PC-3 (cell line): Measurements from ENCODE around the gene SHROOM4. TPM values are rescaled to one million over a fixed set of nuclear protein-coding genes. Genes with fewer than 3 reads are reported as not detected.

Experiments used
- ATAC-seq: fragments of 200-7000 bp; cut with Tn5 transposase; 2 replicates; pipeline ENCODE4 v1.9.1; 2020; ENCODE audit warnings: mild to moderate bottlenecking, moderate library complexity
- BruUV-seq: library from RNA; stranded (reverse); fragments of 400-500 nt; replicated peaks from 2 replicates; lab custom pipeline; 2021; lab: Mats Ljungman, UMichigan
- CTCF ChIA-PET: fragments of 300-600 bp; sonication (Branson Sonifier 250); formaldehyde crosslinking; loops from one replicate; lab custom pipeline; 2022; ENCODE audit warnings: antibody characterized with exemption; lab: Charles Lee
- POLR2A ChIA-PET: fragments of 300-600 bp; sonication (Branson Sonifier 250); formaldehyde crosslinking; loops from one replicate; lab custom pipeline; 2022; ENCODE audit warnings: antibody characterized with exemption; ENCODE audit not compliant: unreplicated experiment; lab: Charles Lee
- DNase-seq: peaks from one replicate; pipeline ENCODE4 v3.0.0-alpha.2; 2015
- H2AFZ ChIP-seq: fragments of 300-600 bp; sonication (generic); 2 replicates; pipeline ENCODE4 v1.6.0; 2016; ENCODE audit warnings: antibody characterized with exemption, low read length
- H3F3A ChIP-seq: fragments of 300-600 bp; sonication (generic); one replicate; pipeline ENCODE4 v1.6.0; 2017; ENCODE audit warnings: antibody characterized with exemption, low read length, control low read depth, mild to moderate bottlenecking; ENCODE audit not compliant: unreplicated experiment
- H3K27ac ChIP-seq: fragments of 300-600 bp; sonication (generic); 2 replicates; pipeline ENCODE4 v1.5.1; 2016; ENCODE audit warnings: mild to moderate bottlenecking, low read length
- H3K27me3 ChIP-seq: fragments of 300-600 bp; sonication (generic); 2 replicates; pipeline ENCODE4 v1.6.1; 2016; ENCODE audit warnings: low read length, mixed read lengths
- H3K36me3 ChIP-seq: fragments of 300-600 bp; sonication (generic); 2 replicates; pipeline ENCODE4 v1.6.1; 2016; ENCODE audit warnings: low read depth, mixed run types, low read length, mixed read lengths
- H3K4me1 ChIP-seq: fragments of 300-600 bp; sonication (generic); 2 replicates; pipeline ENCODE4 v1.5.1; 2016; ENCODE audit warnings: low read length; ENCODE audit not compliant: insufficient read depth
- H3K4me2 ChIP-seq: fragments of 300-600 bp; sonication (generic); 2 replicates; pipeline ENCODE4 v1.6.0; 2016; ENCODE audit warnings: low read length
- H3K4me3 ChIP-seq: fragments of 300-600 bp; sonication (generic); 2 replicates; pipeline ENCODE4 v1.5.1; 2016; ENCODE audit warnings: mild to moderate bottlenecking, low read length, mixed read lengths
- H3K79me2 ChIP-seq: fragments of 300-600 bp; sonication (generic); 2 replicates; pipeline ENCODE4 v1.6.1; 2017; ENCODE audit warnings: low read length, mixed read lengths
- H3K9ac ChIP-seq: fragments of 300-600 bp; sonication (generic); 2 replicates; pipeline ENCODE4 v1.6.0; 2016; ENCODE audit warnings: mild to moderate bottlenecking, low read length
- H3K9me2 ChIP-seq: fragments of 300-600 bp; sonication (generic); replicated peaks from 2 replicates; pipeline ENCODE4 v1.6.1; 2016; ENCODE audit warnings: mixed run types, low read length, mixed read lengths
- H3K9me3 ChIP-seq: fragments of 300-600 bp; sonication (generic); 2 replicates; pipeline ENCODE4 v1.6.1; 2016; ENCODE audit warnings: low read length, mixed read lengths
- H4K20me1 ChIP-seq: fragments of 300-600 bp; sonication (generic); 2 replicates; pipeline ENCODE4 v1.6.1; 2016; ENCODE audit warnings: low read length, mixed read lengths
- EZH2 ChIP-seq: fragments of 300-600 bp; sonication (generic); IDR thresholded peaks from one replicate; pipeline ENCODE4 v1.6.1; 2017; ENCODE audit warnings: antibody characterized with exemption, mild to moderate bottlenecking, low read length; ENCODE audit not compliant: unreplicated experiment
- EZH2phosphoT487 ChIP-seq: fragments of 300-600 bp; sonication (generic); IDR thresholded peaks from 2 replicates; pipeline ENCODE4 v1.6.1; 2018; ENCODE audit warnings: mild to moderate bottlenecking, antibody characterized with exemption, low read length, borderline replicate concordance
- intact Hi-C: fragments of 100-400 bp; cut with micrococcal nuclease; formaldehyde crosslinking; loops from 2 replicates; pipeline ENCODE4 v1.9.0; 2023
- total RNA-seq: library from RNA; depleted of rRNA; stranded (reverse); fragments of >200 nt; gene quantifications from 2 replicates; pipeline ENCODE4 v1.2.3, GENCODE V29; 2014; rRNA removed
- TF ChIP-seq, protein P1 (sequence below): fragments of 300-600 bp; sonication (generic); conservative IDR thresholded peaks from 2 replicates; pipeline ENCODE4 v1.5.1; 2017; ENCODE audit warnings: antibody characterized with exemption, low read depth, mild to moderate bottlenecking, low read length

The SHROOM4 gene
- total RNA-seq, 1 experiment from 2014 or later = not detected

GRCh38 chrX:50577326-50577725 lies 236.7 kb downstream of the SHROOM4 start:
- H3K27ac ChIP-seq = no peak overlapping the region
- no peak overlapping the region for H2AFZ ChIP-seq
- intact Hi-C loops = no loop called here
- ChIA-PET CTCF (no interaction called here), POLR2A (no interaction called here)
- H3K9ac ChIP-seq = no peak overlapping the region
- no peaks in the 10 kb centered on the region for H3K36me3 ChIP-seq
- no peaks in the 10 kb centered on the region for H3K9me3 ChIP-seq
- no peak overlapping the region for H3K4me2 ChIP-seq
- H3K27me3 ChIP-seq = no peaks in the 10 kb centered on the region
- no peak for TF ChIP-seq EZH2phosphoT487
- TF ChIP-seq EZH2 = no peak
- TF ChIP-seq, protein P1, sequence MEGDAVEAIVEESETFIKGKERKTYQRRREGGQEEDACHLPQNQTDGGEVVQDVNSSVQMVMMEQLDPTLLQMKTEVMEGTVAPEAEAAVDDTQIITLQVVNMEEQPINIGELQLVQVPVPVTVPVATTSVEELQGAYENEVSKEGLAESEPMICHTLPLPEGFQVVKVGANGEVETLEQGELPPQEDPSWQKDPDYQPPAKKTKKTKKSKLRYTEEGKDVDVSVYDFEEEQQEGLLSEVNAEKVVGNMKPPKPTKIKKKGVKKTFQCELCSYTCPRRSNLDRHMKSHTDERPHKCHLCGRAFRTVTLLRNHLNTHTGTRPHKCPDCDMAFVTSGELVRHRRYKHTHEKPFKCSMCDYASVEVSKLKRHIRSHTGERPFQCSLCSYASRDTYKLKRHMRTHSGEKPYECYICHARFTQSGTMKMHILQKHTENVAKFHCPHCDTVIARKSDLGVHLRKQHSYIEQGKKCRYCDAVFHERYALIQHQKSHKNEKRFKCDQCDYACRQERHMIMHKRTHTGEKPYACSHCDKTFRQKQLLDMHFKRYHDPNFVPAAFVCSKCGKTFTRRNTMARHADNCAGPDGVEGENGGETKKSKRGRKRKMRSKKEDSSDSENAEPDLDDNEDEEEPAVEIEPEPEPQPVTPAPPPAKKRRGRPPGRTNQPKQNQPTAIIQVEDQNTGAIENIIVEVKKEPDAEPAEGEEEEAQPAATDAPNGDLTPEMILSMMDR = no peak
- no peaks in the 10 kb centered on the region for H3K9me2 ChIP-seq
- BruUV-seq = no TSS peak
- no peaks in the 10 kb centered on the region for H4K20me1 ChIP-seq
- H3K4me3 ChIP-seq = no peak overlapping the region
- no peaks in the 10 kb centered on the region for H3K79me2 ChIP-seq
- no peak for DNase-seq
- ATAC-seq = no peak
- H3K4me1 ChIP-seq = no peaks in the 10 kb centered on the region
- H3F3A ChIP-seq = no peaks in the 10 kb centered on the region

GRCh38 chrX:50567636-50568035 lies 246.4 kb downstream of the SHROOM4 start:
- CTCF ChIA-PET = no interaction called here
- H3K9me2 ChIP-seq = no peaks in the 10 kb centered on the region
- H4K20me1 ChIP-seq = no peaks in the 10 kb centered on the region
- no peaks in the 10 kb centered on the region for H3K4me1 ChIP-seq
- no TSS peak for BruUV-seq
- no peaks in the 10 kb centered on the region for H3K27me3 ChIP-seq
- H3K4me3 ChIP-seq = no peak overlapping the region
- no peak overlapping the region for H3K4me2 ChIP-seq
- no peak overlapping the region for H2AFZ ChIP-seq
- H3K79me2 ChIP-seq = no peaks in the 10 kb centered on the region
- H3K9ac ChIP-seq = no peak overlapping the region
- TF ChIP-seq, protein P1 = no peak
- TF ChIP-seq EZH2 = no peak
- TF ChIP-seq EZH2phosphoT487 = no peak
- no peaks in the 10 kb centered on the region for H3F3A ChIP-seq
- POLR2A ChIA-PET = no interaction called here
- no peak overlapping the region for H3K27ac ChIP-seq
- intact Hi-C loops = no loop called here
- ATAC-seq (no peak), DNase-seq (no peak)
- no peaks in the 10 kb centered on the region for H3K36me3 ChIP-seq
- H3K9me3 ChIP-seq = no peaks in the 10 kb centered on the region

- H3K27ac ChIP-seq = no peak overlapping the region
- H3K79me2 ChIP-seq = no peaks in the 10 kb centered on the region
- CTCF ChIA-PET = no interaction called here
- H4K20me1 ChIP-seq = no peaks in the 10 kb centered on the region
- TF ChIP-seq EZH2phosphoT487 (no peak), EZH2 (no peak)
- TF ChIP-seq, protein P1 = no peak
- H3K27me3 ChIP-seq = no peaks in the 10 kb centered on the region
- H3K4me2 ChIP-seq = no peak overlapping the region
- no TSS peak for BruUV-seq
- POLR2A ChIA-PET = no interaction called here
- no peak overlapping the region for H3K9ac ChIP-seq
- H2AFZ ChIP-seq = no peak overlapping the region
- no peak for ATAC-seq
- H3K4me1 ChIP-seq = no peaks in the 10 kb centered on the region
- no peaks in the 10 kb centered on the region for H3K36me3 ChIP-seq
- DNase-seq = no peak
- H3K4me3 ChIP-seq = no peak overlapping the region
- no peaks in the 10 kb centered on the region for H3K9me3 ChIP-seq
- no peaks in the 10 kb centered on the region for H3F3A ChIP-seq
- intact Hi-C loops = no loop called here
- no peaks in the 10 kb centered on the region for H3K9me2 ChIP-seq
These were observed 248.3 kb downstream of the SHROOM4 start for GRCh38 chrX:50565718-50566117.

Other genes starting within 250 kb of the SHROOM4 start
- gene BMP15, start 96.5 kb upstream of the SHROOM4 start, total RNA-seq = not detected in 2 replicates